ENCODE measurements around the gene PTCRA. TPM values are rescaled to one million over a fixed set of nuclear protein-coding genes. Genes with fewer than 3 reads are reported as not detected.

The PTCRA gene
- total and polyA plus RNA-seq, 2 donors (not counting 3 experiments of a cell fraction or from before 2014, with no cell fraction given): not detected

GRCh38 chr6:42923666-42924065 is 7.8 kb downstream of the PTCRA start:
- intact Hi-C loops (cut with micrococcal nuclease): no loop called here
- Histone ChIP-seq H3K4me2 (ENCODE audit: insufficient read depth, low read length) (no peak overlapping the region), H4K20me1 (replicated peaks; ENCODE audit: control insufficient read depth, extremely low read depth, insufficient read depth, low read length) (no peaks in the 10 kb centered on the region), H3K9ac (replicated peaks; ENCODE audit: extremely low read depth, insufficient read depth, low read length) (no peak overlapping the region), H3K27ac (ENCODE audit: insufficient read depth, low read depth, low read length) (no peak overlapping the region), H3K79me2 (ENCODE audit: control insufficient read depth, insufficient read depth, low read length) (no peaks in the 10 kb centered on the region), H3K27me3 (ENCODE audit: control insufficient read depth in 2 of 2, insufficient read depth in 2 of 2, low read length in 2 of 2) (peaks cover 0 to 3% of the 10 kb centered on the region in 2 experiments), H3K9me3 (replicated peaks; ENCODE audit: control insufficient read depth, insufficient read depth, low read length) (no peaks in the 10 kb centered on the region), H3K9me1 (replicated peaks; ENCODE audit: control insufficient read depth, extremely low read depth, insufficient read depth, low read length) (no peaks in the 10 kb centered on the region), H3K4me1 (ENCODE audit: control insufficient read depth, extremely low read depth, insufficient read depth, low read length) (peaks cover 10% of the 10 kb centered on the region), H2AFZ (ENCODE audit: low read depth, low read length) (no peak overlapping the region), H3K4me3 (replicated peaks in 1 of 3; ENCODE audit: insufficient read depth in 1 of 3, low read depth in 1 of 3, low read length in 3 of 3) (no peak overlapping the region), H3K36me3 (ENCODE audit: control insufficient read depth in 2 of 2, extremely low read depth in 1 of 2, insufficient read depth in 2 of 2, low read length in 2 of 2) (no peaks in the 10 kb centered on the region)
- ChIA-PET POLR2A (no interaction called here), CTCF (no interaction called here)
- FAIRE-seq: peak; percentile 59
- dilution Hi-C loops (cut with MboI; ENCODE audit: extremely low pct_ligation_motif_present, low sequenced_read_pairs): no loop called here
- no peak for DNase-seq (ENCODE audit: low read depth, low spot score)
- TF ChIP-seq GATA2 (IDR thresholded peaks at IDR 0.05; ENCODE audit: insufficient read depth, insufficient read length, low read depth, low read length): peak; percentile 13
- TF ChIP-seq MAX (IDR thresholded peaks at IDR 0.05; ENCODE audit: insufficient read depth, insufficient read length): no peak
- no peak for TF ChIP-seq JUN (IDR thresholded peaks at IDR 0.05; ENCODE audit: borderline replicate concordance, insufficient read depth, insufficient read length, low read depth)
- no peak for TF ChIP-seq EZH2 (IDR thresholded peaks at IDR 0.05; ENCODE audit: borderline replicate concordance, low read depth, low read length, severe bottlenecking)
- no peak for TF ChIP-seq CTCF (IDR thresholded peaks at IDR 0.05; ENCODE audit: extremely low read depth in 1 of 2, insufficient read depth in 1 of 2, low read depth in 1 of 2, low read length in 2 of 2)
- BruUV-seq (replicated peaks): no TSS peak

Data from endothelial cell of umbilical vein (primary cell).